ENCODE measurements around the gene ST6GALNAC3. TPM values are rescaled to one million over a fixed set of nuclear protein-coding genes. Genes with fewer than 3 reads are reported as not detected.
A peak's percentile ranks its signal among the peaks of the same experiment; 100 is the strongest.

The ST6GALNAC3 gene
- total and polyA plus RNA-seq, 11 donors = 2.5 to 7.7 (median 4.4) TPM

- Histone ChIP-seq H3K27me3 (no peaks in the 10 kb centered on the region), H3K27ac (peak overlapping the region in 1 of 12 donors; percentile 13), H3K9me3 (no peaks in the 10 kb centered on the region), H3K4me3 (no peak overlapping the region), H3K4me1 (peaks cover 0 to 9% (median 0%) of the 10 kb centered on the region in 12 donors), H3K36me3 (no peaks in the 10 kb centered on the region)
- TF ChIP-seq CTCF (IDR thresholded peaks at IDR 0.05) = no peak
- no peak for TF ChIP-seq POLR2A (IDR thresholded peaks at IDR 0.05)
- ATAC-seq (no peak), DNase-seq (no peak)
- 63 to 71% (median 68%) methylated on average over 4 of the region's 4 CpGs for WGBS, 4 donors
- intact Hi-C loops (cut with DNase I) = loop anchor here in 1 of 10 donors (5.0 kb wide), 1 partner anchor 72 kb away; no protein-coding TSS in a partner anchor
These were observed 6.1 kb downstream of the ST6GALNAC3 start for GRCh38 chr1:76080552-76081079.

GRCh38 chr1:76082062-76082461 is 7.5 kb downstream of the ST6GALNAC3 start:
- no peak overlapping the region for H3K4me3 ChIP-seq
- 85 to 94% (median 92%) methylated on average over 4 of the region's 4 CpGs for WGBS, 4 donors
- no peaks in the 10 kb centered on the region for H3K36me3 ChIP-seq
- intact Hi-C loops (cut with DNase I) = loop anchor here in 2 of 10 donors (2.0 to 5.0 kb wide), 2 partner anchors 39 to 70 kb away; no protein-coding TSS in a partner anchor
- DNase-seq (no peak), ATAC-seq (no peak)
- H3K27ac ChIP-seq = no peak overlapping the region
- H3K4me1 ChIP-seq = no peaks in the 10 kb centered on the region
- no peaks in the 10 kb centered on the region for H3K9me3 ChIP-seq
- TF ChIP-seq CTCF (IDR thresholded peaks at IDR 0.05) (no peak), POLR2A (IDR thresholded peaks at IDR 0.05) (no peak)
- no peaks in the 10 kb centered on the region for H3K27me3 ChIP-seq

GRCh38 chr1:76083189-76083588 is 8.6 kb downstream of the ST6GALNAC3 start:
- DNase-seq = no peak
- no peaks in the 10 kb centered on the region for H3K4me1 ChIP-seq
- H3K27ac ChIP-seq = no peak overlapping the region
- intact Hi-C loops (cut with DNase I) = loop anchor here in 2 of 10 donors (2.0 to 5.0 kb wide), 2 partner anchors 38 to 69 kb away; no protein-coding TSS in a partner anchor
- no peak for TF ChIP-seq POLR2A (IDR thresholded peaks at IDR 0.05)
- no peak for TF ChIP-seq CTCF (IDR thresholded peaks at IDR 0.05)
- H3K36me3 ChIP-seq = no peaks in the 10 kb centered on the region
- 78 to 86% (median 81%) methylated on average over 10 of the region's 10 CpGs for WGBS, 4 donors
- no peaks in the 10 kb centered on the region for H3K27me3 ChIP-seq
- no peak overlapping the region for H3K4me3 ChIP-seq
- H3K9me3 ChIP-seq = no peaks in the 10 kb centered on the region
- ATAC-seq = peak in 1 of 4 donors; percentile 45

- TF ChIP-seq CTCF (IDR thresholded peaks at IDR 0.05) (no peak), POLR2A (IDR thresholded peaks at IDR 0.05) (no peak)
- intact Hi-C loops (cut with DNase I) = loop anchor here in 1 of 10 donors (5.0 kb wide), 1 partner anchor 68 kb away; no protein-coding TSS in a partner anchor
- ATAC-seq = no peak
These were observed 9.6 kb downstream of the ST6GALNAC3 start for GRCh38 chr1:76084029-76084627.

More at GRCh38 chr1:76084029-76084627, 9.6 kb downstream of the ST6GALNAC3 start:
- no peak for DNase-seq
- no peak overlapping the region for H3K4me3 ChIP-seq
- no peaks in the 10 kb centered on the region for H3K27me3 ChIP-seq
- H3K4me1 ChIP-seq = no peaks in the 10 kb centered on the region
- no peak overlapping the region for H3K27ac ChIP-seq
- H3K36me3 ChIP-seq = no peaks in the 10 kb centered on the region
- H3K9me3 ChIP-seq = no peaks in the 10 kb centered on the region
- WGBS, 4 donors = 81 to 90% (median 83%) methylated on average over 4 of the region's 4 CpGs

All from heart left ventricle (tissue), 16 donors.